Natural killer cell (primary cell): ENCODE measurements around the gene TMC1. TPM values are rescaled to one million over a fixed set of nuclear protein-coding genes. Genes with fewer than 3 reads are reported as not detected.

Experiments used
- ATAC-seq, 3 donors: fragments of 150-1000 bp in 2 of 3; fragments of 200-7000 bp in 1 of 3; cut with Tn5 transposase; 1 replicate in 1 of 3; 2 replicates in 2 of 3; pipeline ENCODE4 v1.10.0; 2021; ENCODE audit warnings: mild to moderate bottlenecking in 2 of 3, moderate library complexity in 2 of 3
- DNase-seq, 2 donors: peaks; one replicate each; pipeline versions ENCODE4 v3.0.0 to v3.0.0-alpha.2; 2013 to 2021; ENCODE audit warnings: mixed read lengths in 1 of 2
- H3K27ac ChIP-seq: one replicate; pipeline ENCODE4 v1.5.1; 2013; ENCODE audit warnings: mild to moderate bottlenecking, low read length
- H3K27me3 ChIP-seq: one replicate; pipeline ENCODE4 v1.6.1; 2013; ENCODE audit warnings: low read length; ENCODE audit not compliant: control insufficient read depth, insufficient read depth
- H3K36me3 ChIP-seq: one replicate; pipeline ENCODE4 v1.6.1; 2013; ENCODE audit warnings: low read length; ENCODE audit not compliant: control insufficient read depth, insufficient read depth
- H3K4me1 ChIP-seq: one replicate; pipeline ENCODE4 v1.6.1; 2013; ENCODE audit warnings: low read length; ENCODE audit not compliant: control insufficient read depth, insufficient read depth
- H3K4me3 ChIP-seq: one replicate; pipeline ENCODE4 v1.5.1; 2013; ENCODE audit warnings: low read length
- H3K9me3 ChIP-seq: one replicate; pipeline ENCODE4 v1.6.1; 2013; ENCODE audit warnings: low read length; ENCODE audit not compliant: control insufficient read depth, insufficient read depth
- H3K27ac Mint-ChIP-seq, 2 donors: one replicate each; pipeline ENCODE4 v1.8.0; 2022; ENCODE audit warnings: mild to moderate bottlenecking in 2 of 2, mixed read lengths in 2 of 2, moderate library complexity in 1 of 2
- H3K27me3 Mint-ChIP-seq, 2 donors: one replicate each; pipeline ENCODE4 v1.8.0; 2022; ENCODE audit warnings: low read depth in 2 of 2, mixed read lengths in 2 of 2
- H3K36me3 Mint-ChIP-seq: one replicate; pipeline ENCODE4 v1.8.0; 2022; ENCODE audit warnings: mixed read lengths
- H3K4me1 Mint-ChIP-seq, 2 donors: one replicate each; pipeline ENCODE4 v1.8.0; 2022; ENCODE audit warnings: mixed read lengths in 2 of 2
- H3K4me3 Mint-ChIP-seq: one replicate; pipeline ENCODE4 v1.8.0; 2022; ENCODE audit warnings: mild to moderate bottlenecking, moderate library complexity, mixed read lengths
- H3K9me3 Mint-ChIP-seq, 2 donors: one replicate each; pipeline ENCODE4 v1.8.0; 2022; ENCODE audit warnings: mixed read lengths in 2 of 2
- CTCF ChIP-seq: fragments of 200-600 bp; IDR thresholded peaks from one replicate; pipeline ENCODE4 v1.8.0; 2022; ENCODE audit warnings: antibody characterized with exemption
- WGBS: methylation state at CpG from one replicate; pipeline ENCODE4 v1.1.7; 2013; ENCODE audit warnings: missing lambda C conversion rate; ENCODE audit not compliant: insufficient coverage; 5-methylcytosine and 5-hydroxymethylcytosine counted together
- intact Hi-C: fragments of 100-400 bp; cut with micrococcal nuclease; formaldehyde crosslinking; loops from one replicate; pipeline ENCODE4 v1.14.2; 2022
- total RNA-seq, 4 donors: library from RNA; stranded (reverse); fragments of 120-200 nt in 1 of 4; gene quantifications; one replicate each; pipeline versions ENCODE4 v1.2.3 to v1.2.4, GENCODE V29; 2013 to 2022

The TMC1 gene
- total RNA-seq, 3 donors from 2014 or later (not counting 1 experiment from before 2014, with no cell fraction given) = not detected

GRCh38 chr9:72529531-72529930 lies 8.1 kb downstream of the TMC1 start:
- H3K27ac ChIP-seq = no peak overlapping the region
- no peak for ATAC-seq
- no CpG with 5 or more reads among the region's 1 CpG for WGBS
- H3K36me3 ChIP-seq = no peaks in the 10 kb centered on the region
- TF ChIP-seq CTCF = no peak
- H3K4me1 Mint-ChIP-seq = peaks cover 10 to 11% of the 10 kb centered on the region in 2 donors
- no peaks in the 10 kb centered on the region for H3K27me3 ChIP-seq
- no peak for DNase-seq
- intact Hi-C loops = no loop called here
- H3K4me3 Mint-ChIP-seq = no peak overlapping the region
- no peaks in the 10 kb centered on the region for H3K36me3 Mint-ChIP-seq
- H3K9me3 Mint-ChIP-seq = no peaks in the 10 kb centered on the region
- H3K27ac Mint-ChIP-seq = no peak overlapping the region
- no peaks in the 10 kb centered on the region for H3K9me3 ChIP-seq
- peaks cover 15% of the 10 kb centered on the region for H3K4me1 ChIP-seq
- H3K4me3 ChIP-seq = no peak overlapping the region
- peaks cover 8 to 13% of the 10 kb centered on the region in 2 donors for H3K27me3 Mint-ChIP-seq

DNA sequence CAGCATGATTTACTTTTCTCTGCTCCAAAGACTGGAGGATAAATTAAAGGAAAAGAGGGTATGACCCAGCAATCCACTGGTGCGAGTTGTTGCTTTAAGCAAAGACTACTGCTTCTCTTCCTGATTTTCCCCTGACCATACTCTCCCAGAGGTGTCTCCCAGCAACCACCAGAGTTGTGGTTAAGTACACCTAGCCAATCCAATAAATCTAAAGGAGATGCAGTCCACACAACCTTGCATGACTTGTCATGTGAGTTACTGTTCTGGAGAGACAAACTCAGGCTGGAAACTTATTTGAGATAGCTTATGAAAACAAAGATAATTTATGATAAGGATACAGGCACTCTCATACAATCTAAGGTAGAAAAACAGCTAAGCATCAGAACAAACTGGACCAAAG lies 11.9 kb downstream of the TMC1 start:
- H3K4me1 ChIP-seq = no peaks in the 10 kb centered on the region
- Mint-ChIP-seq H3K4me3 (no peak overlapping the region), H3K36me3 (no peaks in the 10 kb centered on the region), H3K27me3 (peaks cover 4 to 6% of the 10 kb centered on the region in 2 donors), H3K4me1 (no peaks in the 10 kb centered on the region), H3K9me3 (no peaks in the 10 kb centered on the region), H3K27ac (no peak overlapping the region)
- 43% methylated on average over 1 of the region's 1 CpG for WGBS
- no peaks in the 10 kb centered on the region for H3K9me3 ChIP-seq
- ATAC-seq (no peak), DNase-seq (no peak)
- intact Hi-C loops = no loop called here
- TF ChIP-seq CTCF = no peak
- H3K27me3 ChIP-seq = no peaks in the 10 kb centered on the region
- no peak overlapping the region for H3K4me3 ChIP-seq
- H3K36me3 ChIP-seq = no peaks in the 10 kb centered on the region
- H3K27ac ChIP-seq = no peak overlapping the region

DNA sequence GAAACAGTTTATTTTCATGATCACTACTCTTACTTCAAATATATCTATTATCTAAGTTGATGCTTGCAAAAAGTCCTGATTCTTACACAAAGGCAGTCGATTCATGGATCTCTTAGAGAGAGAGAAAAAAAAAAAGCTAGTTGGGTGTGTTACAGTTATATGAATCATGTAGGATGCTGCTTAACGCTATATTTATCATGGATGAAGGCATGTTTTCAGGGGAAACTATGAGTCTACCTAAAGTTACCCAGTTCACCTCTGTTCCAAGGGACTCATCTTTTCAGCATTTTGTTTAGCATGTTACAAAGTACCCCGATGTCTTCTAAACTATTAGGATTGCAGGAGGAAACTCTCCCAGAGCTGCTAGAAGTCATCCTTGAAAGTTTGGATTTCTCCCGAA lies 13.5 kb downstream of the TMC1 start:
- Mint-ChIP-seq H3K36me3 (no peaks in the 10 kb centered on the region), H3K4me3 (no peak overlapping the region), H3K9me3 (no peaks in the 10 kb centered on the region), H3K4me1 (no peaks in the 10 kb centered on the region), H3K27ac (no peak overlapping the region), H3K27me3 (peaks cover 3 to 5% of the 10 kb centered on the region in 2 donors)
- intact Hi-C loops = no loop called here
- Histone ChIP-seq H3K27ac (no peak overlapping the region), H3K4me3 (no peak overlapping the region), H3K36me3 (no peaks in the 10 kb centered on the region), H3K27me3 (no peaks in the 10 kb centered on the region), H3K4me1 (no peaks in the 10 kb centered on the region), H3K9me3 (no peaks in the 10 kb centered on the region)
- no peak for TF ChIP-seq CTCF
- whole genome bisulfite sequencing = 96% methylated on average over 4 of the region's 4 CpGs
- ATAC-seq = no peak
- no peak for DNase-seq

GRCh38 chr9:72537011-72537545 lies 15.7 kb downstream of the TMC1 start:
- Mint-ChIP-seq H3K27ac (no peak overlapping the region), H3K9me3 (no peaks in the 10 kb centered on the region), H3K36me3 (no peaks in the 10 kb centered on the region), H3K4me1 (no peaks in the 10 kb centered on the region), H3K4me3 (no peak overlapping the region), H3K27me3 (peaks cover 5 to 7% of the 10 kb centered on the region in 2 donors)
- H3K36me3 ChIP-seq = no peaks in the 10 kb centered on the region
- no peaks in the 10 kb centered on the region for H3K9me3 ChIP-seq
- no peak overlapping the region for H3K4me3 ChIP-seq
- no peaks in the 10 kb centered on the region for H3K4me1 ChIP-seq
- no peak for DNase-seq
- intact Hi-C loops = no loop called here
- no peaks in the 10 kb centered on the region for H3K27me3 ChIP-seq
- TF ChIP-seq CTCF = no peak
- H3K27ac ChIP-seq = no peak overlapping the region
- no peak for ATAC-seq
